Fibroblast of the aortic adventitia (primary cell): ENCODE data around the gene ECE1. TPM values are rescaled to one million over a fixed set of nuclear protein-coding genes. Genes with fewer than 3 reads are reported as not detected.

Source experiments
- DNase-seq: peaks from one replicate; pipeline ENCODE4 v3.0.0-alpha.2; 2010; ENCODE audit warnings: low read depth
- H3K4me3 ChIP-seq: 2 replicates; pipeline ENCODE4 v1.5.1; 2011; ENCODE audit warnings: low read depth, mild to moderate bottlenecking, control low read depth, low read length, moderate library complexity
- CTCF ChIP-seq: IDR thresholded peaks from 2 replicates; pipeline ENCODE4 v1.5.1; 2011; ENCODE audit warnings: mild to moderate bottlenecking, low read length, control low read depth, inconsistent platforms; ENCODE audit not compliant: insufficient read depth
- total RNA-seq: library from RNA; depleted of rRNA; stranded (reverse); fragments of >200 nt; gene quantifications from 2 replicates; pipeline ENCODE4 v1.2.3, GENCODE V29; 2012; ENCODE audit warnings: low replicate concordance

ECE1 gene
- total RNA-seq, 1 donor = 90.4 TPM

GRCh38 chr1:21278208-21278859, 11.9 kb downstream of the ECE1 start:
- no peak for TF ChIP-seq CTCF
- DNase-seq = peak; percentile 44
- no peak overlapping the region for H3K4me3 ChIP-seq

- TF ChIP-seq CTCF = no peak
- no peak for DNase-seq
- no peak overlapping the region for H3K4me3 ChIP-seq
Observed at GRCh38 chr1:21277180-21277579, 13.1 kb downstream of the ECE1 start.

- TF ChIP-seq CTCF = no peak
- no peak overlapping the region for H3K4me3 ChIP-seq
Observed at GRCh38 chr1:21272540-21272939, 17.7 kb downstream of the ECE1 start.

GRCh38 chr1:21271550-21271949, 18.7 kb downstream of the ECE1 start:
- TF ChIP-seq CTCF = no peak
- no peak for DNase-seq
- H3K4me3 ChIP-seq = no peak overlapping the region

More at GRCh38 chr1:21272540-21272939, 17.7 kb downstream of the ECE1 start:
- DNase-seq = no peak

- H3K4me3 ChIP-seq = no peak overlapping the region
- TF ChIP-seq CTCF = peak; percentile 94
- peak; percentile 58 for DNase-seq
Observed at GRCh38 chr1:21270086-21270689, 20.1 kb downstream of the ECE1 start.

- DNase-seq = no peak
- no peak overlapping the region for H3K4me3 ChIP-seq
- no peak for TF ChIP-seq CTCF
Observed at GRCh38 chr1:21269461-21270085, 20.7 kb downstream of the ECE1 start.
